HEK293 (cell line): Measurements from ENCODE around the gene SLC8A2.

Experiments
- BCL6B ChIP-seq: fragments of 450-650 bp; formaldehyde crosslinking; IDR thresholded peaks from 2 replicates; pipeline ENCODE4 v1.5.1; 2017; ENCODE audit warnings: missing biosample characterization, missing genetic modification characterization
- EGR2 ChIP-seq: fragments of 450-650 bp; formaldehyde crosslinking; IDR thresholded peaks from 2 replicates; pipeline ENCODE4 v1.5.1; 2016; ENCODE audit warnings: low read depth, missing biosample characterization, missing genetic modification characterization
- FEZF1 ChIP-seq: fragments of 450-650 bp; formaldehyde crosslinking; IDR thresholded peaks from 2 replicates; pipeline ENCODE4 v1.5.1; 2016; ENCODE audit warnings: missing biosample characterization, missing genetic modification characterization
- KLF9 ChIP-seq: fragments of 450-650 bp; formaldehyde crosslinking; IDR thresholded peaks from 2 replicates; pipeline ENCODE4 v1.5.1; 2016; ENCODE audit warnings: missing biosample characterization, missing genetic modification characterization, low read depth
- PRDM1 ChIP-seq: fragments of 450-650 bp; formaldehyde crosslinking; IDR thresholded peaks from 2 replicates; pipeline ENCODE4; 2016; ENCODE audit warnings: missing biosample characterization, missing genetic modification characterization
- PRDM4 ChIP-seq: fragments of 450-650 bp; formaldehyde crosslinking; IDR thresholded peaks from 2 replicates; pipeline ENCODE4 v1.5.1; 2017; ENCODE audit warnings: missing biosample characterization, missing genetic modification characterization
- SCRT2 ChIP-seq: fragments of 450-650 bp; formaldehyde crosslinking; IDR thresholded peaks from 2 replicates; pipeline ENCODE4 v1.5.1; 2016; ENCODE audit warnings: missing biosample characterization, missing genetic modification characterization
- SP7 ChIP-seq: fragments of 450-650 bp; formaldehyde crosslinking; IDR thresholded peaks from 2 replicates; pipeline ENCODE4 v1.5.1; 2016; ENCODE audit warnings: missing biosample characterization, missing genetic modification characterization
- ZBTB17 ChIP-seq: fragments of 450-650 bp; formaldehyde crosslinking; IDR thresholded peaks from 2 replicates; pipeline ENCODE4 v1.5.1; 2016; ENCODE audit warnings: missing biosample characterization, missing genetic modification characterization
- ZBTB26 ChIP-seq: fragments of 450-650 bp; formaldehyde crosslinking; optimal IDR thresholded peaks from 2 replicates; pipeline ENCODE3; 2016; ENCODE audit warnings: missing biosample characterization, mild to moderate bottlenecking, missing genetic modification characterization
- ZFP41 ChIP-seq: fragments of 450-650 bp; formaldehyde crosslinking; IDR thresholded peaks from 2 replicates; pipeline ENCODE4 v1.5.1; 2016; ENCODE audit warnings: missing biosample characterization, missing genetic modification characterization, borderline replicate concordance
- ZNF112 ChIP-seq: fragments of 450-650 bp; formaldehyde crosslinking; IDR thresholded peaks from 2 replicates; pipeline ENCODE4 v1.5.0; 2017; ENCODE audit warnings: missing biosample characterization, missing genetic modification characterization
- ZNF24 ChIP-seq: fragments of 450-650 bp; formaldehyde crosslinking; IDR thresholded peaks from 2 replicates; pipeline ENCODE4 v1.5.1; 2016; ENCODE audit warnings: missing biosample characterization, missing genetic modification characterization
- ZNF266 ChIP-seq: fragments of 450-650 bp; formaldehyde crosslinking; IDR thresholded peaks from 2 replicates; pipeline ENCODE4 v1.5.1; 2016; ENCODE audit warnings: missing biosample characterization, missing genetic modification characterization, low read depth
- ZNF366 ChIP-seq: fragments of 450-650 bp; formaldehyde crosslinking; conservative IDR thresholded peaks from 2 replicates; pipeline ENCODE4 v1.5.1; 2016; ENCODE audit warnings: missing biosample characterization, missing genetic modification characterization
- ZNF433 ChIP-seq: fragments of 450-650 bp; formaldehyde crosslinking; IDR thresholded peaks from 2 replicates; pipeline ENCODE4 v1.5.1; 2016; ENCODE audit warnings: missing biosample characterization, missing genetic modification characterization, low read depth
- ZNF510 ChIP-seq: fragments of 450-650 bp; formaldehyde crosslinking; IDR thresholded peaks from 2 replicates; pipeline ENCODE4 v1.5.1; 2018; ENCODE audit warnings: mild to moderate bottlenecking, missing genetic modification characterization, missing biosample characterization; ENCODE audit not compliant: insufficient replicate concordance
- ZNF561 ChIP-seq: fragments of 450-650 bp; IDR thresholded peaks from 2 replicates; pipeline ENCODE4 v1.5.1; 2018; ENCODE audit warnings: missing biosample characterization, missing genetic modification characterization, borderline replicate concordance
- ZNF621 ChIP-seq: fragments of 450-650 bp; formaldehyde crosslinking; IDR thresholded peaks from 2 replicates; pipeline ENCODE4 v1.5.1; 2017; ENCODE audit warnings: missing biosample characterization, missing genetic modification characterization
- ZNF623 ChIP-seq: fragments of 450-650 bp; formaldehyde crosslinking; IDR thresholded peaks from 2 replicates; pipeline ENCODE4 v1.5.1; 2016; ENCODE audit warnings: missing biosample characterization, missing genetic modification characterization
- ZNF639 ChIP-seq: fragments of 450-650 bp; formaldehyde crosslinking; IDR thresholded peaks from 2 replicates; pipeline ENCODE4 v1.5.1; 2016; ENCODE audit warnings: missing biosample characterization, missing genetic modification characterization
- ZNF670 ChIP-seq: fragments of 450-650 bp; formaldehyde crosslinking; IDR thresholded peaks from 2 replicates; pipeline ENCODE4 v1.5.1; 2016; ENCODE audit warnings: missing biosample characterization, missing genetic modification characterization, low read depth
- ZNF785 ChIP-seq: fragments of 450-650 bp; formaldehyde crosslinking; IDR thresholded peaks from 2 replicates; pipeline ENCODE4 v1.5.1; 2016; ENCODE audit warnings: missing biosample characterization, missing genetic modification characterization
- ZNF830 ChIP-seq: fragments of 450-650 bp; IDR thresholded peaks from 2 replicates; pipeline ENCODE4 v1.5.0; 2018; ENCODE audit warnings: missing biosample characterization, missing genetic modification characterization, low read depth, mild to moderate bottlenecking, moderate library complexity
- ZSCAN23 ChIP-seq: fragments of 450-650 bp; formaldehyde crosslinking; IDR thresholded peaks from 2 replicates; pipeline ENCODE4 v1.5.1; 2016; ENCODE audit warnings: missing biosample characterization, missing genetic modification characterization
- TF ChIP-seq, protein P1 (sequence below): fragments of 450-650 bp; formaldehyde crosslinking; conservative IDR thresholded peaks from 2 replicates; pipeline ENCODE4 v1.5.1; 2016; ENCODE audit warnings: low read depth, missing biosample characterization, missing genetic modification characterization
- TF ChIP-seq, protein P2 (sequence below): fragments of 450-650 bp; formaldehyde crosslinking; IDR thresholded peaks from 2 replicates; pipeline ENCODE4; 2016; ENCODE audit warnings: missing biosample characterization, missing genetic modification characterization

The SLC8A2 gene

GRCh38 chr19:47514869-47515588, 43.3 kb upstream of the SLC8A2 start, which contains the start of gene NAPA (continued):
- TF ChIP-seq, protein P1, sequence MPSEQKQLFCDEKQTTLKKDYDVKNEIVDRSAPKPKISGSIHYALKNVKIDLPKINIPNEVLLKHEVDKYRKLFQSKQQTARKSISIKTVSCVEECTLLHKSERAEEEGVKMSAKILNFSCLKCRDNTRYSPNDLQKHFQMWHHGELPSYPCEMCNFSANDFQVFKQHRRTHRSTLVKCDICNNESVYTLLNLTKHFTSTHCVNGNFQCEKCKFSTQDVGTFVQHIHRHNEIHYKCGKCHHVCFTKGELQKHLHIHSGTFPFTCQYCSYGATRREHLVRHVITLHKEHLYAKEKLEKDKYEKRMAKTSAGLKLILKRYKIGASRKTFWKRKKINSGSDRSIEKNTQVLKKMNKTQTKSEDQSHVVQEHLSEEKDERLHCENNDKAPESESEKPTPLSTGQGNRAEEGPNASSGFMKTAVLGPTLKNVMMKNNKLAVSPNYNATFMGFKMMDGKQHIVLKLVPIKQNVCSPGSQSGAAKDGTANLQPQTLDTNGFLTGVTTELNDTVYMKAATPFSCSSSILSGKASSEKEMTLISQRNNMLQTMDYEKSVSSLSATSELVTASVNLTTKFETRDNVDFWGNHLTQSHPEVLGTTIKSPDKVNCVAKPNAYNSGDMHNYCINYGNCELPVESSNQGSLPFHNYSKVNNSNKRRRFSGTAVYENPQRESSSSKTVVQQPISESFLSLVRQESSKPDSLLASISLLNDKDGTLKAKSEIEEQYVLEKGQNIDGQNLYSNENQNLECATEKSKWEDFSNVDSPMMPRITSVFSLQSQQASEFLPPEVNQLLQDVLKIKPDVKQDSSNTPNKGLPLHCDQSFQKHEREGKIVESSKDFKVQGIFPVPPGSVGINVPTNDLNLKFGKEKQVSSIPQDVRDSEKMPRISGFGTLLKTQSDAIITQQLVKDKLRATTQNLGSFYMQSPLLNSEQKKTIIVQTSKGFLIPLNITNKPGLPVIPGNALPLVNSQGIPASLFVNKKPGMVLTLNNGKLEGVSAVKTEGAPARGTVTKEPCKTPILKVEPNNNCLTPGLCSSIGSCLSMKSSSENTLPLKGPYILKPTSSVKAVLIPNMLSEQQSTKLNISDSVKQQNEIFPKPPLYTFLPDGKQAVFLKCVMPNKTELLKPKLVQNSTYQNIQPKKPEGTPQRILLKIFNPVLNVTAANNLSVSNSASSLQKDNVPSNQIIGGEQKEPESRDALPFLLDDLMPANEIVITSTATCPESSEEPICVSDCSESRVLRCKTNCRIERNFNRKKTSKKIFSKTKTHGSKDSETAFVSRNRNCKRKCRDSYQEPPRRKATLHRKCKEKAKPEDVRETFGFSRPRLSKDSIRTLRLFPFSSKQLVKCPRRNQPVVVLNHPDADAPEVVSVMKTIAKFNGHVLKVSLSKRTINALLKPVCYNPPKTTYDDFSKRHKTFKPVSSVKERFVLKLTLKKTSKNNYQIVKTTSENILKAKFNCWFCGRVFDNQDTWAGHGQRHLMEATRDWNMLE (tag by site-specific recombination), result peak; percentile 49; the same call in 1 of the 2 replicates
- TF ChIP-seq ZNF670 (tag by site-specific recombination) (no peak), ZNF24 (tag by site-specific recombination) (peak; percentile 97), PRDM4 (tag by site-specific recombination) (peak; percentile 60; the same call in 1 of the 2 replicates), ZSCAN23 (no peak), EGR2 (tag by site-specific recombination) (peak; percentile 91), ZNF623 (0 out of 2 replicates have a peak, but pooled peaks have one; percentile 13), SP7 (tag by site-specific recombination) (no peak; the same call in 1 of the 2 replicates), ZBTB17 (peak; percentile 89), ZNF266 (tag by site-specific recombination) (no peak), ZNF561 (tag by site-specific recombination) (peak; percentile 78; the same call in 1 of the 2 replicates), BCL6B (no peak), KLF9 (tag by site-specific recombination) (peak; percentile 92), ZNF433 (tag by site-specific recombination) (no peak), ZBTB26 (tag by site-specific recombination) (peak; percentile 85), ZNF621 (tag by site-specific recombination) (no peak), FEZF1 (tag by site-specific recombination) (0 out of 2 replicates have a peak, but pooled peaks have one; percentile 9), SCRT2 (peak; percentile 98), ZNF112 (tag by site-specific recombination) (no peak), PRDM1 (tag by site-specific recombination) (peak; percentile 75), ZFP41 (tag by site-specific recombination) (no peak), ZNF830 (tag by site-specific recombination) (no peak), ZNF785 (no peak), ZNF510 (no peak), ZNF366 (tag by site-specific recombination) (0 out of 2 replicates have a peak, but pooled peaks have one; percentile 42), ZNF639 (tag by site-specific recombination) (no peak)
- TF ChIP-seq, protein P2, sequence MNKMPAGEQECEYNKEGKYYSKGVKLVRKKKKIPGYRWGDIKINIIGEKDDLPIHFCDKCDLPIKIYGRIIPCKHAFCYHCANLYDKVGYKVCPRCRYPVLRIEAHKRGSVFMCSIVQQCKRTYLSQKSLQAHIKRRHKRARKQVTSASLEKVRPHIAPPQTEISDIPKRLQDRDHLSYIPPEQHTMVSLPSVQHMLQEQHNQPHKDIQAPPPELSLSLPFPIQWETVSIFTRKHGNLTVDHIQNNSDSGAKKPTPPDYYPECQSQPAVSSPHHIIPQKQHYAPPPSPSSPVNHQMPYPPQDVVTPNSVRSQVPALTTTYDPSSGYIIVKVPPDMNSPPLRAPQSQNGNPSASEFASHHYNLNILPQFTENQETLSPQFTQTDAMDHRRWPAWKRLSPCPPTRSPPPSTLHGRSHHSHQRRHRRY (tag by site-specific recombination), result no peak
